GM19324 (cell line): ENCODE data around the gene CMBL.
"Not testable (repeated sequence)": the region's sequence is repeated elsewhere in the genome, so short reads cannot be mapped to it uniquely, and the experiment has no call there.

Experiments
- ATAC-seq: cut with Tn5 transposase; IDR thresholded peaks from one replicate; pipeline ENCODE4 v1.9.1; 2021; ENCODE audit warnings: mild to moderate bottlenecking, moderate library complexity; ENCODE audit not compliant: unreplicated experiment, low FRiP score

CMBL gene

DNA sequence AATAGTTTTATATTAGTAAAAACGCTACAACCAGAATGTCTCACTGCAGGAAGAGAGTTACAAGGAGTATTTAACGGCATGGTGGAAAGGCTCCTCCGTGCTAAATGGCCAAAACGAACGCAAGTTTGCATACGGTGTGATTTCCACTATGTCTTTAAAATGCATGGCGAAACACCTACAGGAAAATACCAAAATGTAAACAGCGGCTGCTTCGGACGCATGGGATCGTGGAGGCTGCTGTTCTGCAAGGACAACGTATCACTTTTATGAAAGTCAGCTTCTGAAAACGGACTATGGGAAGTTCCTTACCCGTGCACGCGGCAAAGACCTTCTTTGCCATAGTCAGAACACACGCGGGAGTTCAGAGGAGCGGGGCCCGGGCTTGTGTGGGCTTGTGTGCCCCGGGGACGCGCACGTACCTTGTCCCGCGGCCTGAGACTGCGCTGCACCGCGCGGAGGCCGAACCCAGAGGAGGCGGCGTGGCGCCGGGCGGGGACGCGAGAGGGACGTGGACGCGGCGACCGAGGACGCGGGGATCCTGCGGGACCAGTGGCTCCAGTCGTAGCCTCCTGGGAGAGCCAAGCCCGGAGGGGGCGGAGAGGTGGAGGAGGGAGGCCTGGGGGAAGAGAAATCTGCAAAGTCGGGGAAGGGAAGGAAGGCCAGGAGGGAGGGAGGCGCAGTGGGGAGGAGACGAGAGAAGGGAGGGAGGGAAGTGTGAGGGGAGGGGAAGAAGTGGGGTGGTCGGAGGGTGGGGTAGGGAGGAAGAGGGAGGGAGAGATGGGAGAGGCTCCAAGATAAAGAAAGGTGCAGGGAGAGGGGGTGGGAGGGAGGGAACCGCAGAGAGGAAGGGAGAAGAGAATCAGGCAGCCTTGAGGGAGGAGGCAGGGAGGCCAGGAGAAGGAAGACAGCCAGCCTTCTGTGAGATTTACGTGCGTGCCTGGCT is at the start of gene CMBL:
Gene CMBL, minus strand, starts transcription at position 697 of the 943 bp plus-strand sequence. CDS start 17,140 bp downstream, outside the sequence.
- peak; percentile 90 for ATAC-seq

DNA sequence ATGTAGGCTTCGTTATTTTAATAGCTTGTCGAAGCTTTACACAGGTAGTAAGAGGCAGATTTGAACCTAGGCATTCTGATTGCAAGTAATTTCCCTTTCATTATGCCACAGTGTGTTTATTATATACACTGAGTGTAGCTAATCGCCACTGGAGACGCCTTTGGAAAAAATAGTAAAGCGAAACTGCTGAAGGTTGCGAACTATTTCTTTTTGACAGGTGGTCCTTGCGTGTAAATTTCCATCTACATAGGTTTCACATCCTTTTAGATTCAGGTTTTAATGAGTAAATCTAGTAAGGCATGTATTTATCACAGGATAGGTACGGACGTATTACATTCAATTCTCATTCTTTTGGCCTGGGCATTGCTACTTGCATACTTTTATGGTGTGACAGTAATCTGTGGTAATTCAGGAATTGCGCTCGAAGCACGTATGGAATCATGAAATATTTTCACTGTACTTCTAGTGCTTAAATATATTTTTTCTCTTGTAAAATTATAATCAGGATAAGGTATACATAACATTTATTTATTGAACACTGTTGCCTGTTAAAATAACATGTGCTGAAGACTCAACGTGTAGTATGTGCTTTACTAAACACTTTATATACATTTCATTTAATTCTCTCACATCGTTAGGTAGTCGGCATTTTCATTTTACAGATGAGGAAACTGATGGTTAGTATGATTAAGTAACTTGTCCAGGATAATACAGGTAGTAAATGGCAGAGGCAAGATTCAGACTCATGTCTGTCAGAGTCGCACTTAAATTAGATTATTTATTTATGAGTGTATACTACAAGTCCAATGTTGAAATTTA is 47.6 kb upstream of the CMBL start:
- ATAC-seq: no peak

DNA sequence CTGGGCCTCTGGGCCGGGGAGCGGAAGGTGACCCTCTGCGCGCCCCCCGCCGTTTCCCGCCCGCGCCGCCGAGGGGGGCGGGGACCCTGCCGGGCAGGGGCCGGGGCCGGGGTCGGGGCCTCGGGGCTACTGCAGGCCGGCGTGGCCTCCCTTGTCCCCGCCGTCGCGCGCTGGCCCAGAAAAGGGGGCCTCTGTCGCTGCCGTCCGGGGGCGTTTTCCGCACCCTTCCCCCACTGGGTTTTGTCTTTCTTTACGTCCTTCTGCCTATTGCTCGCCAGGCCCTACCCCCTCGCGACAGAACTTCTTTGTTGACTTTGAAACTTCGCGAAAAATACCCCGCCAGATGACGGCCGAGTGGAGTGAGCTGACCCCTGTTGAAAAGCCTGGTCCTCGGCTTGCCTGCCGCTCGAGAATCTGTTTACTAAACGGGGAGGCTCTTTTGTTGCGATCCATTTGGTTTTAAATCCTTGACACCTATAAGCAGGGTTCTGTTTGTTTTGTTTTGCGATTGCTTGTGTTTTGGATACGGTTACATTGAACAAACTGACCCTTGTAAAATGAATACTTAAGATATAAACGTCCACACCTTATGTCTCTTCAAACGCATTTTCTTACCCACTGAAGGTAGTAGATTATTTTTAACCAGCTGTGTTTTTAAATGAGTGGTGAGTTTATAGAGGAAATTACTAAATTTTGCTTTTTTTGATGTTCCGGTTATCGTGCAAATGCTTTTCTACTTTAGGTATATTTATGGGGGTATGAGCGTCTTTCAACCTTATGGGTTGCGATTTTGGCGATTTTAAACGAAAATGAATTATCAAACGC is 46.6 kb upstream of the CMBL start:
- peak; percentile 24 for ATAC-seq

DNA sequence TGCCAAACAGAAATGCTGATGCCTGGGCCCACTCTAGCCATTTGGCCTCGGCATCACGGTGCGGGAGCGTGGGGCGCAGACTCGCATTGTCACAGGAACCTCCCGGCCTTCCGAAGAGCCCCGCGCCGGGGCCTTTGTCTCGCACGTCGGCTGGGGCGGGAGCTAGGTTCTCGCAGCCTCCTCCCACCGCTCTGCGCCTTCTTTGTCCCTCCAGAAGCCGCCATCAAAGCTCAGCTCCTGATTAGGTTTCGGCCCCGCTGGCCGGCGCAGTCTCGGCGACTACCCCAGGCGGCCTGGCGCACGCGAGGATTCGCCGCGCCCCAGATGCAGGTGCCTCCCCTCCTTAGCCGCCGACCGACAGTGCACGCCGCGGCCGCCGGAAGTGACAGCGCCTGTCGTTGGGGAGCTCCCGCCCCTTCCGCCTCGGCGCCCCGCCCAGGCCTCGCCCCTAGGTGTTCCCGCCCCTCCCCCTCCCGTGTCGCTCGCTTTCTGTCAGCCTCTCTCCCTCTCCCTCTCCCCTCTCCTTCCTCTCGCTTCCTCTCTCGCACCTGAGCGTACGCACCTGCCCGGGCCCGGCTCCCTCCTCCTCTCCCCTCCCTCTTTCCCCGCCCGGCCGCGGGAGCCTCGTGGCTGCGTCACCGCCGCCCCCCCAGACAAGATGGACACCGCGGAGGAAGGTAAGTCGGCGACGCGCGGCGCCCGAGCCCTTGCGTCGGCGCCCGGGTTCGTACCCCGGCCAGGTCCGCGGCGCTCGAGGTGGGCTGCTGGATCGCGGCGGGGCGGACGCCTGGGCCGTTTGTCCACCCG is 45.7 kb upstream of the CMBL start, which contains the start of gene MARCHF6:
Gene MARCHF6, plus strand, starts transcription at position 455 of the 807 bp plus-strand sequence. Its CDS starts 204 bp downstream, at position 659.
- peak; percentile 93 for ATAC-seq

DNA sequence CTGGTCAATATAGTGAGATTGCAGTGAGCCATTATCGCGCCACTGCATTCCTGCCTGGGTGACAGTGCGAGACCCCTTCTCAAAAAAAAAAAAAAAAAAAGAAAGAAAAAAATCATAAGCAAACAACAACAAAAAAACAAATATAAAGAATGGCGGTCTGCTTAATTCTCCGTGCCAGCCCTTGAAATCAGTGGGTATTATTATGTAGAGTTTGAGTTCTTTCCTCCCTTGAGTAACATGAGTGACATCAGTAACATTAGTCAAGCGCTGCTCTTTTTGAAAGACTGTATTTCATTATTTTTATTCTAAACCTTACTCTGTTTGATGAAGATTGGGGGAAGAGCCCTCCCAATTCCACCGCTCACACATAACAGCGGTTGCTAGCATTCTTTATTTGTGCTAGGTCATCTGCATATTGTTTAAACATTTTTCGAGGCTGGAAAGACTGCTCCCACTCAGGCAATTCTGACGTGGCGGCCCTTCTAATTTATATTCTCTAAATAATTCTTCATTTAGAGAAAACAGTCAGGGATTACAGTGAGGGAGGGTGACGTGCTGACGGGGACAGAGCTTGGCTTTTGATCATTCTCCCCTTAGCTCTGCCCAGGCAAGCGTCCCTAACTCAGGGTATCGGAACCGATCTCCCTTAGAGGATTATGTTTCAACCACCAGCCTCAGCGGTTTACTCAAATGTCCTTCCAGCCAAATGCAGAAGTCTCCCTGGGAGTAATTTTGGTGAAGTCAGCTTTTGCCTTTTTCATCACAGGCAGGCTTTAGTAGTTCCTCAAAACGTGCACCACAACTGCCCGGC is 44.9 kb upstream of the CMBL start:
- no peak for ATAC-seq

DNA sequence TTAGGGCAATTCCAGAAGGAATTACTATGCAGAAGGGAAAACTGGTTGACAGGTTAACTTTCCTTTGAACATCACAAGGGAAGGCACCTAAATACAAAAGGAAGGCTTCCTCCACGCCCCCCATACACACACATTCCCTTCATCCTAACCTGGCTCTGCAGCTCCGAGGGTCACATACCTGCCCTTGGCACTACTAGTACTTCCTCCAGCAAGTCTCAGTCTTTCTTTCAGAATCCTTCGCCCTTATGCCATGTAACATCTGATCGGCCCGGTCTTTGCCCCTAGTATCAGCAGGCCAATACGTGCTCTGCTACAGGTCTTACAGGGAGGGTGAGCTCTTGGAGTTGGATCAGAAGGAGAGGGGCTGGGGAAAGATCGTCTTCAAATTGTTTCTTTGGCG is 44.2 kb upstream of the CMBL start:
- ATAC-seq: no peak

DNA sequence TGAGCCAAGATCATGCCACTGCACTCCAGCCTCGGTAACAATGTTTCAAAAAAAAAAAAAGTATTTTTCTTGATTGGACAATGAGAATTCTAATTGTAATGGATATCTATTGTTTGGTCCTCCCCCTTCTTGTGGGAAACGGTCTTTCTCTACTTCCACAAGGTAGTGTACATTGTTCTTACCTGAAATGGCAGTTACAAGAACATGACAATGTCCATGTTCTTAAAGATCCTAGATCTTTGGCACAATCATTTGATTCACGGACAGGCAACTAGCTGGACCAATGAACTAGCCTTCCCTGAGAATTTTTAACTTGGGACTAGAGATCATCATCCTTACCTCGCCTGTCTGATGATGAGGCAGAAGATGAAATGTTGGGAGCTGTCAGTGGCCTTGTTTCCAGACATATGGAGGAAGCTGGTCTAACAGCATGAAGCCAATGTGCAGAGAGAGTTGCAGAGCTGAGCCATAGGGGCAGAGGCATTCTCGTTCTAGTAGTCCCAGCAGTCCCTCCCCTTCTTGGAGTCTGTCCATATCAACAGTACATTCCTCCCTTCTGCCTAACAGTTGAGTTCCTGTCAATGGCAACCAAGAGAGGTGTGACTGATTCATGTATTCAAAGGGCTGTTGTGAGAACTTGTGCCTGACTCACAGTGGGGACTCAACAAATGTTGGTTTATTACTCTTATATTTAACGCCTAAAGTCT is 43.6 kb upstream of the CMBL start:
- ATAC-seq: no peak

DNA sequence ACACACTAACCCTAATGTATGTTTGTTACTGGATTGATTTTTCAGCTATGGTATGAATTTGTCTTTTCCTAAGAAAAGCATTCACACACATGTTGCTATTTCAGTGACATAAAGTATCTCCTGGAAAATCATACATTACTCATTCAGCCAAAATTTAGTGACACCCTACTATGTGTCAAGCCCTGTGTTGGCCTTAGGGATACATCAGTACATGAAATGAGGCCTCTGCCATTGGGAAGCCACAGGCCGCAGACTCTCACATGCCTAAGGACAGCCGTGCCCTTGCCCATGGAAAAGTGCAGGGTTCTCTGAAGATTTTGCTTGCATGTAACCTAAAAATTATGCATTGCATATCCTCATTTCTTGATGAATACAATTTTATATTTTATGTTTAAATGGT is 40.6 kb upstream of the CMBL start:
- ATAC-seq: no peak

DNA sequence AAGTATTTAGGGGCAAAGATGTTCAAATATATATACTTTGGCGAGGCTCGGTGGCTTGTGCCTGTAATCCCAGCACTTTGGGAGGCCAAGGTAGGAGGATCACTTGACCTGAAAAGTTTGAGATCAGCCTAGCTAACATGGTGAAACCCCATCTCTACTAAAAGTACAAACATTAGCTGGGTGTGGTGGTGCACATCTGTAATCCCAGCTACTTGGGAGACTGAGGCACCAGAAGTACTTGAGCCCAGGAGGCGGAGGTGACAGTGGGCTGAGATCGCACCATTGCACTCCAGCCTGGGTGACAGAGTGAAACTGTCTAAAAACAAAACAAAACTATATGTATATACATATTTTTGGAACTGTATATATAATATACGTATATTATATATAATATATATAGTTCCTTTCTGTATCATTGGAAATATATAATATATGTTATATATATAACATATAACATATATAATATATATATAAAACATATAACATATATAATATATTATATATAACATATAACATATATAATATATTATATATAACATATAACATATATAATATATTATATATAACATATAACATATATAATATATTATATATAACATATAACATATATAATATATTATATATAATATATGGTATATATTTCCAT is 36.9 kb upstream of the CMBL start:
- not testable (repeated sequence) for ATAC-seq

DNA sequence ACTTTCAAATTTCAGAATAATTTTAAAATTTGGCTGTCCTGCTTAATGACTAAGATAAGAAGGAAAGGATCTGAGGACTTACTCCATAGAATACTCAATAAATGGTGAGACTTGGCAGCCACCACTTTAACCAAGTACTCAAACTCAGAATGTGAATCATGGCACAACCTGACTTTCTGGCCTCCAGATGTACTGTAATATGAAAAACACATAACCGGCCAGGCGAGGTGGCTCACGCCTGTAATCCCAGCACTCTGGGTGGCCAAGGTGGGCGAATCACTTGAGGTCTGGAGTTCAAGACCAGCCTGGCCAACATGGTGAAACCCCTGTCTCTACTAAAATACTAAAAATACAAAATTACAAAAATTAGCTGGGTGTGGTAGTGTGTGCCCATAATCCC is 35.8 kb upstream of the CMBL start:
- ATAC-seq: no peak

DNA sequence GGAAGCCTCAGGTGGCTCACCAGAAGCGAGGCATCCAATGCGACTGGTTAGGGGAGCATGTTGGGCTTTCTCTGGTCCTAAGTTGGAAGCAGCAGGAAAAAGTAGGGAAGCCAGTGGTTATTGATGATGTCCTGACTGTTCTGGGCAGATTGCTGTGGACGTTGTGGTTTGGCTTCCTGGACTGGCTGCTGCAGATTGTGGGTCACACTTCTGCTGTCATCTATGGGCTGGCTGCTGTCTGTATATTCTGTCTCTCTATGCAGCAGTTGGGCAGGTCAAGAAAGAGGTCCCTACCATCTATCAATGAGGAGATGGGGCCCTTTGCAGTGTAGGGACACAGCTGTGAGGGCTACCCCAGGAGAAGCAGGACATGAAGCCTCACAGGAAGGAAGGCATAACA is 32.3 kb upstream of the CMBL start:
- no peak for ATAC-seq

DNA sequence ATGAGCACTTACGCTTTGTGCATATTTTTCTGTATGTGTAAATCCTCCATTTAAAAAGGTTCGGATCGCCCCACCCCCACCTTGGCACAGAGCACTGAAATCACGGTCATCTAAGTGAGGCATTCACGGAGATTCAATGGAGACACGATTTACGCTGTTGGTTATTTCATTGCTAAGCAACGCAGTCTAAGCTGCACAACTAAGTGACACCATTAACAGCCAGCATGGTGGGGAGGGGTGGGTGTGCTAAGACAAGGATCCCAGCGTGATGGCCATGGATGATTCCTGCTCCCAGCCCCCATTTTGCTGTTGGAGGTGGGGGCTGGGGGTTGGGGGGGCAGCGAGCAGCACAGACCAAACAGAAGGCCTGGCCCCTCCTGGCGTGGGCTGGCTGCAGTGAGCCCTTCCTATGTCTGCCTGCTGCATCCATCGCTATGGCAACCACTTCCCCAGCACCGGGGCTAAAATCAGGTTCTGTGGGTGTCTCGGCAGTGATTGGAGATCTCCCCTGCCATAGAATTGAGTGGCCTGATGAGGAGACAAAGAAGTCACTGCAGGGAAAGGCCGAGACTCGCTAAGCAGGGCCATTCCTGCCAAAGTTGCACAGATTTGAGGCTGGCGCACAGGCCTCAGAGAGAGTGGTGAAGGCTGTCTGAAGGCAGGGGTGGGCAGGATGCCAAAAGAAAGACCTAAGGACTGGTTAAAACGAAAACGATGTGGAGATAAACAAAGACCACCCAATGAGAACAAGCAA is 31.5 kb upstream of the CMBL start:
- ATAC-seq: no peak

DNA sequence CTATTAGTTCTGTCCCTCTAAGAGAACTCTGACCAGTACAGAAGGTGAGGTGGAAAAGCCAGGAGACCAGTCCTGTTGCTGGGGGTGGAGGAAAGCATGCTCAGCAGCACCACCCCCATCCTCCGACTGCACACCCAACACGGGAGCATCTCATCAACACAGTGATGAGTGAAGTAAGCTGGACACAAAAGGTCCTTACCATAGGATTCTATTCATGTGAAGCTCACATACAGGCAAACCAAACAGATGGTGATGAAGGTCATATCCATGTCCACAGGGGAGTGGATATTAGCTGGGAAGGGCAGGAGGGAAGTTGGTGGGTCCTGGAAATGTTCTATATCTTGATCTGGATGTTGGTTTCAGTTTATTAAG is 31.0 kb upstream of the CMBL start:
- no peak for ATAC-seq

DNA sequence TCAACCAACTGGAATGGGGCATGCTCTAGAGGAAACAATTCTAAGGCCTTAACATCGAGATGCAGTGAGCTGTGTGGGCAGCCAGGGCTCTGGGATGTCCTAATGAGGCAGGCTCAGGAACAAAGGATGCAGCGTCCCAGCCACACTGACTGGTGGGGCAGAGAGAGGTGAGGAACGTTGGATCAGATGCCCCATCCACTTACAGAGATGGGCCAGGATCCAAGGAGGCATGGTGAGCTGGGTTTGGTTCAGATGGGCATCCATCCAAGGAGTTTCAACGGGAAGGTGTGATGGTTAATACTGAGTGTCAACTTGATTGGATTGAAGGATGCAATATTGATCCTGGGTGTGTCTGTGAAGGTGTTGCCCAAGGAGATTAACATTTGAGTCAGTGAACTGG is 30.3 kb upstream of the CMBL start:
- ATAC-seq: no peak

DNA sequence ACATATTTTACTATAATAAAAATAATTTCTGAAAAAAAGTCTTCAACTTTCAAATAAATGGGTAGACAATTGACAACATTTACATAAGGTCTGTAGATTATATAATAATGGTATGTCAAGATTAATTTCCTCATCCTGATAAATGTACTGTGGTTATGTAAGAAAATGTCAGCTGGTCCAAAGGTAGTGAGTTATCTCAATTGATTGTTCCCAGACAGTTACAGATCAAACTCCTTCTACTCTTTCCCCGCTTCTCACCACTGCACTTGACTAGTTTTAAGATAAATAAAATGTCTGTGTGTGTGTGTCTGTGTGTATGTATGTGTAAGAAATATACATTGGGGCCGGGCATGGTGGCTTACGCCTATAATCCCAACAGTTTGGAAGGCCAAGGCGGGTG is 29.4 kb upstream of the CMBL start:
- no peak for ATAC-seq

DNA sequence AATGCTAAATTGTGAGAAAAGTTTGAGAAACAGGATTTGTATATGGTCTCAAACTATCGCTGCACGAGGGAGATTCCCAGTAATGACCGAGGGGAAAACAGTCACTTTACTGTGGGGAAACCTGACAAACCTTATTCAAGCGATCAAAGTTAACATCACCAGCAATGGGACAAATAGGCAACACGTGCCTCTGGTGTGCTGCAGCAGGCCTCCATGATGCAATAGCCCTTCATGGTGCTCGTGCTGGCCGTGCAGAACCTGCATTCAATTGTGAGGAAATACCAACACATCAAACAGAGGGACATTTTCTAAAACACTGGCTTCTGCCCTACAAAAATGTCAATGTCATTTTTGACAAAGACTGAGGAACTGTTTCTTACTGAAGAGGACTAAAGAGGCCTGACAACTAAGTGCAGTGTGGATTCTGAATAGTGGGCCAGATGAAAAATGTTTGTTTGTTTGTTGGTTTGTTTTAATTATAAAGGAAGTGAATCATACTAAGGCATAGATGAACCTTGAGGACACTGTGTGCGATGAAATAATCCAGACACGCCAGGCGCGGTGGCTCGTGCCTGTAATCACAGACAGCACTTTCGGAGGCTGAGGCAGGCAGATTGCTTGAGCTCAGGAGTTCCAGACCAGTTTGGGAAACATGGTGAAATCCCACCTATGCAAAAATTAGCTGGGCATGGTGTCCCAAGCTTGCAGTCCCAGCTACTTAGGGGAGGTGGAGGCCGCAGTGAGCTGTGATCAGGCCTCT is 28.2 kb upstream of the CMBL start:
- no peak for ATAC-seq
